Hepatocyte (in vitro differentiated cells): ENCODE data around the gene MGAM2. TPM values are rescaled to one million over a fixed set of nuclear protein-coding genes. Genes with fewer than 3 reads are reported as not detected.

Experiments used
- DNase-seq: peaks from one replicate; pipeline ENCODE4 v3.0.0-alpha.2; 2016; ENCODE audit warnings: low spot score
- H2AFZ ChIP-seq: fragments of 200-600 bp; sonication (generic); 2 replicates; pipeline ENCODE4 v1.6.0; 2016; ENCODE audit warnings: antibody characterized with exemption, mild to moderate bottlenecking
- H3K27ac ChIP-seq: fragments of 200-600 bp; sonication (generic); 2 replicates; pipeline ENCODE4 v1.5.1; 2016; ENCODE audit warnings: mild to moderate bottlenecking
- H3K27me3 ChIP-seq: fragments of 200-600 bp; sonication (generic); 2 replicates; pipeline ENCODE4 v1.6.1; 2016
- H3K36me3 ChIP-seq: fragments of 200-600 bp; sonication (generic); replicated peaks from 2 replicates; pipeline ENCODE4 v1.5.1; 2016; ENCODE audit warnings: low read depth; ENCODE audit not compliant: insufficient read depth
- H3K4me1 ChIP-seq: fragments of 200-600 bp; sonication (generic); 2 replicates; pipeline ENCODE4 v1.5.1; 2016; ENCODE audit warnings: mild to moderate bottlenecking, moderate library complexity; ENCODE audit not compliant: insufficient read depth
- H3K4me2 ChIP-seq: fragments of 200-600 bp; sonication (generic); 2 replicates; pipeline ENCODE4 v1.6.0; 2016
- H3K4me3 ChIP-seq: fragments of 200-600 bp; sonication (generic); 2 replicates; pipeline ENCODE4 v1.5.1; 2016; ENCODE audit warnings: mild to moderate bottlenecking
- H3K79me2 ChIP-seq: fragments of 200-600 bp; sonication (generic); 2 replicates; pipeline ENCODE4 v1.6.0; 2017; ENCODE audit warnings: mild to moderate bottlenecking
- H3K9me2 ChIP-seq: fragments of 200-600 bp; sonication (generic); replicated peaks from 2 replicates; pipeline ENCODE4 v1.6.0; 2017; ENCODE audit warnings: mild to moderate bottlenecking; ENCODE audit not compliant: insufficient read depth
- H3K9me3 ChIP-seq: fragments of 200-600 bp; sonication (generic); 2 replicates; pipeline ENCODE4 v1.5.1; 2016; ENCODE audit warnings: low read depth, mild to moderate bottlenecking
- H4K20me1 ChIP-seq: fragments of 200-600 bp; sonication (generic); 2 replicates; pipeline ENCODE4 v1.6.0; 2016; ENCODE audit warnings: mild to moderate bottlenecking; ENCODE audit not compliant: insufficient read depth, poor library complexity, severe bottlenecking
- EZH2 ChIP-seq: fragments of 200-600 bp; sonication (generic); IDR thresholded peaks from 2 replicates; pipeline ENCODE4 v1.6.1; 2016; ENCODE audit warnings: antibody characterized with exemption, mild to moderate bottlenecking, borderline replicate concordance
- EZH2phosphoT487 ChIP-seq: fragments of 200-600 bp; sonication (generic); IDR thresholded peaks from one replicate; pipeline ENCODE4 v1.6.1; 2018; ENCODE audit warnings: antibody characterized with exemption, mild to moderate bottlenecking, low read depth, moderate library complexity; ENCODE audit not compliant: unreplicated experiment, severe bottlenecking
- WGBS: methylation state at CpG from one replicate; pipeline ENCODE4 v1.1.6; 2016; ENCODE audit warnings: low lambda C conversion rate; ENCODE audit errors: missing lambda C conversion rate; 5-methylcytosine and 5-hydroxymethylcytosine counted together
- polyA plus RNA-seq: library from polyadenylated mRNA; unstranded; fragments of >200 nt; fragmentation: Nextera tagmentation; extraction: Ambion mirVana; gene quantifications from 2 replicates; pipeline ENCODE4 v1.2.1, GENCODE V29; 2016
- total RNA-seq: library from RNA; depleted of rRNA; stranded (reverse); fragments of >200 nt; gene quantifications from 2 replicates; pipeline ENCODE4 v1.2.3, GENCODE V29; 2014
- TF ChIP-seq, protein P1 (sequence below): fragments of 200-600 bp; sonication (generic); IDR thresholded peaks from 2 replicates; pipeline ENCODE4 v1.5.1; 2016; ENCODE audit warnings: antibody characterized with exemption, mild to moderate bottlenecking; ENCODE audit not compliant: poor library complexity

Gene MGAM2
- total and polyA plus RNA-seq, 2 experiments from 2014 or later: 1.6 to 4.1 TPM

DNA sequence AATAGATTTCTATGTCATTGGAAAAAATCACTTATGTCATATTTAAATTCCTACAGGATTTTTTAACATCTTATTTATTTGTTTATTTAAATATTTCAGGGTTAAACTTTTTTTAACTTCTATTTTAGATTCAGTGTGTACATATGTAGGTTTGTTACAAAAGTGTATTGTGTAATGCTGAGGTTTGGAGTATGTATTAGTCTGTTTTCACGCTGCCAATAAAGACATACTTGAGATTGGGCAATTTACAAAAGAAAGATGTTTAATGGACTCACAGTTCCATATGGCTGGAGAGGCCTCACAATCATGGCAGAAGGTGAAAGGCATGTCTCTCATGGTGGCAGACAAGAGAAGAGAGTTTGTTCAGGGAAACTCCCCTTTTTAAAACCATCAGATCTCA is 65.4 kb downstream of the MGAM2 start:
- H3K9me3 ChIP-seq: no peaks in the 10 kb centered on the region
- no peaks in the 10 kb centered on the region for H3K9me2 ChIP-seq
- H3K27ac ChIP-seq: no peak overlapping the region
- whole genome bisulfite sequencing: 78% methylated on average over 1 of the region's 1 CpG
- no peak overlapping the region for H3K4me3 ChIP-seq
- H3K4me1 ChIP-seq: no peaks in the 10 kb centered on the region
- no peak overlapping the region for H2AFZ ChIP-seq
- H3K79me2 ChIP-seq: no peaks in the 10 kb centered on the region
- TF ChIP-seq EZH2phosphoT487 (no peak), EZH2 (no peak)
- TF ChIP-seq, protein P1, sequence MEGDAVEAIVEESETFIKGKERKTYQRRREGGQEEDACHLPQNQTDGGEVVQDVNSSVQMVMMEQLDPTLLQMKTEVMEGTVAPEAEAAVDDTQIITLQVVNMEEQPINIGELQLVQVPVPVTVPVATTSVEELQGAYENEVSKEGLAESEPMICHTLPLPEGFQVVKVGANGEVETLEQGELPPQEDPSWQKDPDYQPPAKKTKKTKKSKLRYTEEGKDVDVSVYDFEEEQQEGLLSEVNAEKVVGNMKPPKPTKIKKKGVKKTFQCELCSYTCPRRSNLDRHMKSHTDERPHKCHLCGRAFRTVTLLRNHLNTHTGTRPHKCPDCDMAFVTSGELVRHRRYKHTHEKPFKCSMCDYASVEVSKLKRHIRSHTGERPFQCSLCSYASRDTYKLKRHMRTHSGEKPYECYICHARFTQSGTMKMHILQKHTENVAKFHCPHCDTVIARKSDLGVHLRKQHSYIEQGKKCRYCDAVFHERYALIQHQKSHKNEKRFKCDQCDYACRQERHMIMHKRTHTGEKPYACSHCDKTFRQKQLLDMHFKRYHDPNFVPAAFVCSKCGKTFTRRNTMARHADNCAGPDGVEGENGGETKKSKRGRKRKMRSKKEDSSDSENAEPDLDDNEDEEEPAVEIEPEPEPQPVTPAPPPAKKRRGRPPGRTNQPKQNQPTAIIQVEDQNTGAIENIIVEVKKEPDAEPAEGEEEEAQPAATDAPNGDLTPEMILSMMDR: no peak
- no peak for DNase-seq
- H3K27me3 ChIP-seq: no peaks in the 10 kb centered on the region
- no peaks in the 10 kb centered on the region for H4K20me1 ChIP-seq
- H3K4me2 ChIP-seq: no peak overlapping the region
- no peaks in the 10 kb centered on the region for H3K36me3 ChIP-seq

DNA sequence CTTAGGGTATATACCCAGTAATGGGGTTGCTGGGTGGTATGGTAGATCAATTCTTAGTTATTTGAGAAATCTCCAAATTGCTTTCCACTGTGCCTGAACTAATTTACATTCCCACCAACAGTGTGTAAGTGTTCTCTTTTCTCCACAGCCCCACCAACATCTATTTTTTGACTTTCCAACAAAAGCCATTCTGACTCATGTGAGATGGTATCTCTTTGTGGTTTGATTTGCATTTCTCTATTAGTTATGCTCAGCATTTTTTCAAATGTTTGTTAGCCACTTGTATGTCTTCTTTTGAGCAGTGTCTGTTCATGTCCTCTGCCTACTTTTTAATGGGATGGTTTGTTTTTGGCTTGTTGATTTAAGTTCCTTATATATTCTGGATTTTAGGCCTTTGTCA is 66.4 kb downstream of the MGAM2 start:
- Histone ChIP-seq H3K9me3 (no peaks in the 10 kb centered on the region), H3K79me2 (no peaks in the 10 kb centered on the region), H3K27ac (no peak overlapping the region), H4K20me1 (no peaks in the 10 kb centered on the region), H3K4me1 (no peaks in the 10 kb centered on the region), H3K9me2 (no peaks in the 10 kb centered on the region), H3K4me3 (no peak overlapping the region), H3K27me3 (no peaks in the 10 kb centered on the region), H3K4me2 (no peak overlapping the region), H3K36me3 (no peaks in the 10 kb centered on the region), H2AFZ (no peak overlapping the region)
- DNase-seq: no peak
- TF ChIP-seq EZH2phosphoT487 (no peak), EZH2 (no peak)
- TF ChIP-seq, protein P1: no peak

DNA sequence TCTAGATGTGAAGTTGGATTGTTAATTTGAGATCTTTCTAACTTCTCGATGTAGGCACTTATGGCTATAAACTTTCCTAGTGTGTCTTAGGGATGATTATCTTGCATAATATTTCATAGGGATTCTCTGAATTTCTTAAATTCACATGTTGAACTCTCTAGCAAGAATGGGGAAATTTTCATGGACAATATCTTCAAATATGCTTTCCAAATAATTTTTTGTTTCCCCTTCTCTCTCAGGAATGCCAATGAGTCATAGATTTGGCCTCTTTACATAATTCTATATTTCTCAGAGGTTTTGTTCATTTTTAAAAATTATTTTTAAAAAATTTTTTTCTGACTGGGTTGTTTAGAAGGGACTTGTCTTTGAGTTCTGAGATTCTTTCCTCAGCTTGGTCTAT is 68.9 kb downstream of the MGAM2 start:
- Histone ChIP-seq H3K36me3 (no peaks in the 10 kb centered on the region), H3K27me3 (no peaks in the 10 kb centered on the region), H3K9me2 (no peaks in the 10 kb centered on the region), H3K9me3 (no peaks in the 10 kb centered on the region), H4K20me1 (no peaks in the 10 kb centered on the region), H3K4me1 (no peaks in the 10 kb centered on the region), H3K4me2 (no peak overlapping the region), H3K4me3 (no peak overlapping the region), H3K27ac (no peak overlapping the region), H2AFZ (no peak overlapping the region), H3K79me2 (no peaks in the 10 kb centered on the region)
- DNase-seq: no peak
- TF ChIP-seq EZH2 (no peak), EZH2phosphoT487 (no peak)
- TF ChIP-seq, protein P1: no peak
- WGBS: 92% methylated on average over 1 of the region's 1 CpG

DNA sequence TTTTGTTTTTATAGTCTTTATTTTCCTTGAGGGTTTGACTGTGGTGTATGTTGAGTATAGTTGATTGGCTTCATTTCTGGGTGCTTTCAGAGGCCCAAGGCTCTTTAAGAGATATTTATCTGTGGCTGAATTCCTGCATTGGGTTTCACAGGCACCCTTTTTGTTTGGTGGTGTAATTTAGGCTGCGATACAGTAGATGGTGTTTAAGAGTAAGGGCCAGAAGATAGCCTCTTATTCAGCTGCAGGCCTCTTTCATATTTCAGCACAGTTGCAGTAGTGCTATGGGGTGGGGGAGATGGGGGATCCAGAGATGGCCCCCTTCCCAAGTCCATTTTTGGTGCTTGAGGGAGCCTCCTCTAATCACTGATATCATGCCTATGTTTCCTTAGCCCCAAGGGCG is 69.7 kb downstream of the MGAM2 start:
- WGBS: 79% methylated on average over 2 of the region's 2 CpGs
- no peaks in the 10 kb centered on the region for H3K27me3 ChIP-seq
- DNase-seq: no peak
- no peak overlapping the region for H3K4me2 ChIP-seq
- no peak overlapping the region for H3K4me3 ChIP-seq
- TF ChIP-seq, protein P1: no peak
- TF ChIP-seq EZH2phosphoT487: no peak
- TF ChIP-seq EZH2: no peak
- H3K36me3 ChIP-seq: no peaks in the 10 kb centered on the region
- H3K79me2 ChIP-seq: no peaks in the 10 kb centered on the region
- H3K9me3 ChIP-seq: no peaks in the 10 kb centered on the region
- no peak overlapping the region for H2AFZ ChIP-seq
- no peaks in the 10 kb centered on the region for H3K4me1 ChIP-seq
- H3K27ac ChIP-seq: no peak overlapping the region
- no peaks in the 10 kb centered on the region for H3K9me2 ChIP-seq
- no peaks in the 10 kb centered on the region for H4K20me1 ChIP-seq
